GM12892 (cell line): Measurements from ENCODE around the gene PPP2R3B.

Experiments used
- POLR2A ChIP-seq: IDR thresholded peaks from 2 replicates; pipeline ENCODE4 v1.6.1; 2011; ENCODE audit warnings: low read depth, low read length, control low read depth
- POLR2AphosphoS5 ChIP-seq: IDR thresholded peaks from 2 replicates; pipeline ENCODE4 v1.6.1; 2011; ENCODE audit warnings: low read depth, low read length, control low read depth
- TAF1 ChIP-seq: IDR thresholded peaks from 2 replicates; pipeline ENCODE4 v1.6.1; 2011; ENCODE audit warnings: low read depth, mild to moderate bottlenecking, control low read depth, low read length, borderline replicate concordance

DNA sequence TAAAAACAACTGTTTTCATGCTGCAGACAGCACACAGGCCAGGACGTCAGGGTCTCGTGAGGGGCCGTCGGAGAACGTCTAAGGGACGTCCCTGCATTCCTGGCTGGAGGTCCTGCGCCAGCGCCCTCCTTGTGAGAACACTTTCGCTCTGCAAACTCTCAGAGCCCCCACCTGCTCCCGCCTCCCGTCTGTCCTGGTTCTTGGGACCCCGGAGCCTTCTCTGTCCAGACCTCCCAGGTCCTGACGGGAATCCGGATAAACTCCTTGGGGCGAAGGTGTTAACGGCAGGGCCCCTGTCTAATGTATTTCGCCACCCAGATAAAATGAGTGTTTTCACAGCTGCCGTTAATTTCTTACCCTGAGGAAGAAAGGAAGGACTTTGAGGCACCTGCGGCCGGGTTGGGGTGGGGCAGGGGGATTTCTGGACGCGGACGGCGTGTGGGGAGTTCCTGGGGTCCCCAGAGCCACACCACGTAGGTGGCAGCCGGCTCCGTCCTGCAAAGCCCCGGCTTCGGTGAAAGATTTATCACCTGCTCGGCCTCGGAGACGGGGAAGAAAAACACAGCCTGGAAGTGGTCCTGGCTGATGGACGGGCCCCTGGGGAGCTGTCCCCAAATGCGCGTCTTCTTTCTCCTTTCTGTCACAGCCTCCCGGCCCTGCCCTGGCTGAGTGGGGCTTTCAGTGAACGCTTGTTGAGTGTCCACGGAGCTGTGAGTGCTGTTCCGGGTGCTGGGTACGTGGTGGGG is 35.1 kb upstream of the PPP2R3B start:
- TF ChIP-seq POLR2A (no peak), POLR2AphosphoS5 (no peak), TAF1 (no peak)
